ENCODE measurements around the gene HMCN1. TPM values are rescaled to one million over a fixed set of nuclear protein-coding genes. Genes with fewer than 3 reads are reported as not detected.

Gene HMCN1
- total and polyA plus RNA-seq, 2 experiments from 2014 or later: 1.6 to 8.7 TPM

DNA sequence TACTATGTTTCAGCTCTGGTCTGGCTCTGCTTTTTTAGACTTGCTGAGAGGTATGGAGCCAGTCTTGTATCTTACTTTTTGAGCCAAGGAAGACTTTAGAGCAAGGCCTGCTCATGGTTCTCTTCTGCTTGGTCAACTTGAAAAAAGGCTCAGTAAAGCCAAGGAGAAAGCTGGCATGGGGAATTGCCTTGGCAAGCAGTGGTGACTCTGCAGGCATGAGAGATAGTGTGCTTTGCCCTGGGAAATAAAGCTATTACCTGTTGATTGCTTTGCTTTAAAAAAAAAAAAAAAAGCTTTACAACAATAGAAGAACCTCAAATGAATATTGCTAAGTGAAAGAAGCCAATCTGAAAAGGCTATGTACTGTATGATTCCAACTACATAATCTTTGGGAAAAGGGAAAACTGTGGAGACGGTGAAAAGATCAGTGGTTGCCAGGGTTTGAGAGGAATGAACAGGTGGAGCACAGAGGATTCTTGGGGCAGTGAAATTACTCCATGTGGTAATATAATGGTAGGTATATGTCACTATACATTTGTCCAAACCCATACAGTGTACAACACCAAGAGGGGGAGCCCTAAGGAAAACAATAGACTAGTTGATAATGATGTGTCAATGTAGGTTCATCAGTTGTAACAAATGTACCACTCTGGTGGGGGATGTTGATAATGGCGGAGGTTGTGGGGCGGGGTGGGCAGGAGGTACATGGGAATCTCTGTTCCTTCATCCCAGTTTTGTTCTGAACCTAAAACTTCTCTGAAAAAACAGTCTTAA, 87.6 kb downstream of the HMCN1 start (continued):
- TF ChIP-seq, protein P1, sequence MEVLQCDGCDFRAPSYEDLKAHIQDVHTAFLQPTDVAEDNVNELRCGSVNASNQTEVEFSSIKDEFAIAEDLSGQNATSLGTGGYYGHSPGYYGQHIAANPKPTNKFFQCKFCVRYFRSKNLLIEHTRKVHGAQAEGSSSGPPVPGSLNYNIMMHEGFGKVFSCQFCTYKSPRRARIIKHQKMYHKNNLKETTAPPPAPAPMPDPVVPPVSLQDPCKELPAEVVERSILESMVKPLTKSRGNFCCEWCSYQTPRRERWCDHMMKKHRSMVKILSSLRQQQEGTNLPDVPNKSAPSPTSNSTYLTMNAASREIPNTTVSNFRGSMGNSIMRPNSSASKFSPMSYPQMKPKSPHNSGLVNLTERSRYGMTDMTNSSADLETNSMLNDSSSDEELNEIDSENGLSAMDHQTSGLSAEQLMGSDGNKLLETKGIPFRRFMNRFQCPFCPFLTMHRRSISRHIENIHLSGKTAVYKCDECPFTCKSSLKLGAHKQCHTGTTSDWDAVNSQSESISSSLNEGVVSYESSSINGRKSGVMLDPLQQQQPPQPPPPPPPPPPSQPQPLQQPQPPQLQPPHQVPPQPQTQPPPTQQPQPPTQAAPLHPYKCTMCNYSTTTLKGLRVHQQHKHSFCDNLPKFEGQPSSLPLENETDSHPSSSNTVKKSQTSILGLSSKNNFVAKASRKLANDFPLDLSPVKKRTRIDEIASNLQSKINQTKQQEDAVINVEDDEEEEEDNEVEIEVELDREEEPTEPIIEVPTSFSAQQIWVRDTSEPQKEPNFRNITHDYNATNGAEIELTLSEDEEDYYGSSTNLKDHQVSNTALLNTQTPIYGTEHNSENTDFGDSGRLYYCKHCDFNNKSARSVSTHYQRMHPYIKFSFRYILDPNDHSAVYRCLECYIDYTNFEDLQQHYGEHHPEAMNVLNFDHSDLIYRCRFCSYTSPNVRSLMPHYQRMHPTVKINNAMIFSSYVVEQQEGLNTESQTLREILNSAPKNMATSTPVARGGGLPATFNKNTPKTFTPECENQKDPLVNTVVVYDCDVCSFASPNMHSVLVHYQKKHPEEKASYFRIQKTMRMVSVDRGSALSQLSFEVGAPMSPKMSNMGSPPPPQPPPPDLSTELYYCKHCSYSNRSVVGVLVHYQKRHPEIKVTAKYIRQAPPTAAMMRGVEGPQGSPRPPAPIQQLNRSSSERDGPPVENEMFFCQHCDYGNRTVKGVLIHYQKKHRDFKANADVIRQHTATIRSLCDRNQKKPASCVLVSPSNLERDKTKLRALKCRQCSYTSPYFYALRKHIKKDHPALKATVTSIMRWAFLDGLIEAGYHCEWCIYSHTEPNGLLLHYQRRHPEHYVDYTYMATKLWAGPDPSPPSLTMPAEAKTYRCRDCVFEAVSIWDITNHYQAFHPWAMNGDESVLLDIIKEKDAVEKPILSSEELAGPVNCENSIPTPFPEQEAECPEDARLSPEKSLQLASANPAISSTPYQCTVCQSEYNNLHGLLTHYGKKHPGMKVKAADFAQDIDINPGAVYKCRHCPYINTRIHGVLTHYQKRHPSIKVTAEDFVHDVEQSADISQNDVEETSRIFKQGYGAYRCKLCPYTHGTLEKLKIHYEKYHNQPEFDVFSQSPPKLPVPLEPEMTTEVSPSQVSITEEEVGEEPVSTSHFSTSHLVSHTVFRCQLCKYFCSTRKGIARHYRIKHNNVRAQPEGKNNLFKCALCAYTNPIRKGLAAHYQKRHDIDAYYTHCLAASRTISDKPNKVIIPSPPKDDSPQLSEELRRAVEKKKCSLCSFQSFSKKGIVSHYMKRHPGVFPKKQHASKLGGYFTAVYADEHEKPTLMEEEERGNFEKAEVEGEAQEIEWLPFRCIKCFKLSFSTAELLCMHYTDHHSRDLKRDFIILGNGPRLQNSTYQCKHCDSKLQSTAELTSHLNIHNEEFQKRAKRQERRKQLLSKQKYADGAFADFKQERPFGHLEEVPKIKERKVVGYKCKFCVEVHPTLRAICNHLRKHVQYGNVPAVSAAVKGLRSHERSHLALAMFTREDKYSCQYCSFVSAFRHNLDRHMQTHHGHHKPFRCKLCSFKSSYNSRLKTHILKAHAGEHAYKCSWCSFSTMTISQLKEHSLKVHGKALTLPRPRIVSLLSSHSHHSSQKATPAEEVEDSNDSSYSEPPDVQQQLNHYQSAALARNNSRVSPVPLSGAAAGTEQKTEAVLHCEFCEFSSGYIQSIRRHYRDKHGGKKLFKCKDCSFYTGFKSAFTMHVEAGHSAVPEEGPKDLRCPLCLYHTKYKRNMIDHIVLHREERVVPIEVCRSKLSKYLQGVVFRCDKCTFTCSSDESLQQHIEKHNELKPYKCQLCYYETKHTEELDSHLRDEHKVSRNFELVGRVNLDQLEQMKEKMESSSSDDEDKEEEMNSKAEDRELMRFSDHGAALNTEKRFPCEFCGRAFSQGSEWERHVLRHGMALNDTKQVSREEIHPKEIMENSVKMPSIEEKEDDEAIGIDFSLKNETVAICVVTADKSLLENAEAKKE (CRISPR knock-in tag; IDR thresholded peaks at IDR 0.05): no peak
- no peak for TF ChIP-seq REST (IDR thresholded peaks at IDR 0.05; ENCODE audit: unreplicated experiment)
- no peak for TF ChIP-seq CREB1 (CRISPR knock-in tag; IDR thresholded peaks at IDR 0.05; ENCODE audit: low read depth)
- no peak for TF ChIP-seq STAT1 (IDR thresholded peaks at IDR 0.05; ENCODE audit: unreplicated experiment)
- TF ChIP-seq ZNF114 (CRISPR knock-in tag; IDR thresholded peaks at IDR 0.05): no peak
- no peak for TF ChIP-seq POLR2AphosphoS5 (IDR thresholded peaks at IDR 0.05; ENCODE audit: low read depth)
- no peak for TF ChIP-seq NANOG (IDR thresholded peaks at IDR 0.05; ENCODE audit: borderline replicate concordance)
